Immature natural killer cell (primary cell): ENCODE data around the gene PTPN7. TPM values are rescaled to one million over a fixed set of nuclear protein-coding genes. Genes with fewer than 3 reads are reported as not detected.

Source experiments
- DNase-seq, 3 donors: peaks; one replicate each; pipeline ENCODE4 v3.0.0; 2022; ENCODE audit warnings: mixed read lengths in 1 of 3
- H3K27ac Mint-ChIP-seq, 6 donors: one replicate each; pipeline ENCODE4 v1.8.0; 2020; ENCODE audit warnings: mixed read lengths in 6 of 6, mild to moderate bottlenecking in 5 of 6, inconsistent platforms in 4 of 6, moderate library complexity in 3 of 6
- H3K27me3 Mint-ChIP-seq, 3 donors: one replicate each; pipeline ENCODE4 v1.8.0; 2020 to 2021; ENCODE audit warnings: low read depth in 3 of 3, mild to moderate bottlenecking in 3 of 3, mixed read lengths in 3 of 3, moderate library complexity in 3 of 3, inconsistent platforms in 1 of 3
- H3K36me3 Mint-ChIP-seq, 3 donors: one replicate each; pipeline ENCODE4 v1.8.0; 2020; ENCODE audit warnings: mixed read lengths in 3 of 3, inconsistent platforms in 2 of 3, mild to moderate bottlenecking in 2 of 3
- H3K4me1 Mint-ChIP-seq, 2 donors: one replicate each; pipeline ENCODE4 v1.8.0; 2020; ENCODE audit warnings: inconsistent platforms in 2 of 2, mild to moderate bottlenecking in 2 of 2, mixed read lengths in 2 of 2, moderate library complexity in 1 of 2
- H3K4me3 Mint-ChIP-seq, 5 donors: one replicate each; pipeline ENCODE4 v1.8.0; 2020; ENCODE audit warnings: mild to moderate bottlenecking in 5 of 5, mixed read lengths in 5 of 5, inconsistent platforms in 3 of 5, moderate library complexity in 3 of 5
- H3K9me3 Mint-ChIP-seq, 6 donors: one replicate each; pipeline ENCODE4 v1.8.0; 2020; ENCODE audit warnings: mild to moderate bottlenecking in 6 of 6, mixed read lengths in 6 of 6, inconsistent platforms in 4 of 6, moderate library complexity in 3 of 6
- polyA plus RNA-seq, 3 donors: library from polyadenylated mRNA; unstranded; fragments of 300-500 nt; fragmentation: Illumina TruSeq; gene quantifications; one replicate each; pipeline ENCODE4 v1.2.3, GENCODE V29; 2021

Gene PTPN7
- polyA plus RNA-seq, 3 donors from 2014 or later: 55.4 to 126 (median 58.4) TPM

- Mint-ChIP-seq H3K4me3 (peak overlapping the region; percentile 96 to 98 (median 98)), H3K27ac (peak overlapping the region; percentile 93 to 100 (median 100)), H3K9me3 (peaks cover 0 to 1% (median 0%) of the 10 kb centered on the region in 6 donors), H3K36me3 (peaks cover 12 to 22% (median 17%) of the 10 kb centered on the region in 3 donors), H3K4me1 (peaks cover 82 to 88% of the 10 kb centered on the region in 2 donors), H3K27me3 (peaks cover 7 to 18% (median 10%) of the 10 kb centered on the region in 3 donors)
- no peak for DNase-seq
These were observed 1.4 kb downstream of the PTPN7 start for GRCh38 chr1:202158810-202159533.

- Mint-ChIP-seq H3K4me1 (peaks cover 75 to 78% of the 10 kb centered on the region in 2 donors), H3K4me3 (peak overlapping the region in 2 of 5 donors; percentile 23 to 35), H3K27ac (peak overlapping the region; percentile 53 to 100 (median 98)), H3K36me3 (peaks cover 12 to 28% (median 24%) of the 10 kb centered on the region in 3 donors), H3K27me3 (peaks cover 7 to 18% (median 13%) of the 10 kb centered on the region in 3 donors), H3K9me3 (peaks cover 0 to 1% (median 0%) of the 10 kb centered on the region in 6 donors)
- no peak for DNase-seq
These were observed 2.5 kb downstream of the PTPN7 start for GRCh38 chr1:202157945-202158344.

DNA sequence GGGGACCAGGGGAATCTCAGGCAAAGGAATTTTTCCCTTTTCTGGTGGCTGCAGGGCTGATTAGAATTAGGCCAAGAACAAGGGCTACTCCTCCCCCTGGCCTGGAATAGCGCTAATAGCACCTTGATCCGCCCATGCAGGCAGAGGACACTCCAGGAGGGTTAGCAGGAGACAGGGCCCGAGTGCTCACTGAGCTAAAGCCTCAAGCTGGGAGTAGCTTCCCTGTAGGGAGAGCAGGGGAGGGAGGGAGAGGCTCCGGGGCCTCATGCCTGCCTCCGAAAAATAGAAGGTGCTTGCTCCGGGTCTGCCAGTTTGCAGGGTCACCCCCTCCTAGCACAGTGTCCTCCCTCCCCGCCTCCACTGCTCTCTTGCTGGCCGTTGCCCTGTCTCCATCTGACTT, 3.8 kb downstream of the PTPN7 start:
- peak overlapping the region in 5 of 6 donors; percentile 28 to 83 (median 79) for H3K27ac Mint-ChIP-seq
- no peak overlapping the region for H3K4me3 Mint-ChIP-seq
- peaks cover 61 to 65% of the 10 kb centered on the region in 2 donors for H3K4me1 Mint-ChIP-seq
- peaks cover 12 to 35% (median 24%) of the 10 kb centered on the region in 3 donors for H3K36me3 Mint-ChIP-seq
- H3K9me3 Mint-ChIP-seq: peaks cover 0 to 1% (median 0%) of the 10 kb centered on the region in 6 donors
- no peak for DNase-seq
- H3K27me3 Mint-ChIP-seq: peaks cover 5 to 17% (median 13%) of the 10 kb centered on the region in 3 donors

DNA sequence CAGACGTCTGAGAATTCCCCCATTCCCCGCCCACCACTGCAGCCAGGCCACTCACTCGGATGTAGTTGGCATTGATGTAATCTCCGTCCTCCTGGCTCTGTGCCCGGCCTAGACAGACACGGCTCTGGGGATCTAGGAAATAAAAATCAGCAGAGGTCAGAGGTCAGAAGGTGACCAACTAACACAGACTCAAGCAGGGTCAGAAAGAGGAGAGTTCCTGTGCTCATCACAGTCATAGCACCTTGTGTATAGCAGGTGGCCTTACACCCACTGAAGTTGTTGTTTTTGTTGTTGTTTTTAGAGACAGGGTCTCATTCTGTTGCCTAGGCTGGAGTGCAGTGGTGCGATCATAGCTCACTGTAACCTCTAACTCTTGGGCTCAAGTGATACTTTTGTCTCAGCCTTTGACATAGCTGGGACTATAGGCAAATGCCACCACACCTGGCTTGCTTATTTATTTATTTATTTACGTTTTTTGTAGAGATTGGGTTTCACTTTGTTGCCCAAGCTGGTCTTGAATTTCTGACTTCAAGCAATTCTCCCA, 4.9 kb downstream of the PTPN7 start:
- no peak for DNase-seq
- peaks cover 0 to 1% (median 0%) of the 10 kb centered on the region in 6 donors for H3K9me3 Mint-ChIP-seq
- peaks cover 8 to 13% (median 13%) of the 10 kb centered on the region in 3 donors for H3K27me3 Mint-ChIP-seq
- peaks cover 53 to 54% of the 10 kb centered on the region in 2 donors for H3K4me1 Mint-ChIP-seq
- no peak overlapping the region for H3K4me3 Mint-ChIP-seq
- peaks cover 19 to 43% (median 31%) of the 10 kb centered on the region in 3 donors for H3K36me3 Mint-ChIP-seq
- peak overlapping the region; percentile 28 to 83 (median 60) for H3K27ac Mint-ChIP-seq

- Mint-ChIP-seq H3K27ac (peak overlapping the region; percentile 43 to 87 (median 72)), H3K36me3 (peaks cover 20 to 48% (median 32%) of the 10 kb centered on the region in 3 donors), H3K27me3 (peaks cover 4 to 8% (median 7%) of the 10 kb centered on the region in 3 donors), H3K9me3 (peaks cover 0 to 1% (median 0%) of the 10 kb centered on the region in 6 donors), H3K4me3 (no peak overlapping the region), H3K4me1 (peaks cover 46 to 48% of the 10 kb centered on the region in 2 donors)
- DNase-seq: peak in 2 of 3 donors; percentile 26 to 46
These were observed 5.5 kb downstream of the PTPN7 start for GRCh38 chr1:202154766-202155477.

GRCh38 chr1:202154148-202154765, 6.1 kb downstream of the PTPN7 start:
- no peak overlapping the region for H3K4me3 Mint-ChIP-seq
- H3K36me3 Mint-ChIP-seq: peaks cover 20 to 52% (median 37%) of the 10 kb centered on the region in 3 donors
- no peak for DNase-seq
- peaks cover 41% of the 10 kb centered on the region in 2 donors for H3K4me1 Mint-ChIP-seq
- no peaks in the 10 kb centered on the region for H3K9me3 Mint-ChIP-seq
- H3K27ac Mint-ChIP-seq: peak overlapping the region; percentile 43 to 87 (median 72)
- H3K27me3 Mint-ChIP-seq: peaks cover 3 to 4% (median 4%) of the 10 kb centered on the region in 3 donors

- Mint-ChIP-seq H3K4me1 (peaks cover 31 to 32% of the 10 kb centered on the region in 2 donors), H3K4me3 (no peak overlapping the region), H3K27me3 (peaks cover 1 to 4% (median 4%) of the 10 kb centered on the region in 3 donors), H3K27ac (peak overlapping the region in 5 of 6 donors; percentile 0 to 78 (median 55)), H3K9me3 (no peaks in the 10 kb centered on the region), H3K36me3 (peaks cover 20 to 55% (median 39%) of the 10 kb centered on the region in 3 donors)
- no peak for DNase-seq
These were observed 7.1 kb downstream of the PTPN7 start for GRCh38 chr1:202153284-202153683.

GRCh38 chr1:202152399-202152798, 8.0 kb downstream of the PTPN7 start:
- DNase-seq: no peak
- Mint-ChIP-seq H3K4me1 (peaks cover 22 to 23% of the 10 kb centered on the region in 2 donors), H3K9me3 (no peaks in the 10 kb centered on the region), H3K4me3 (no peak overlapping the region), H3K36me3 (peaks cover 23 to 57% (median 44%) of the 10 kb centered on the region in 3 donors), H3K27ac (peak overlapping the region in 1 of 6 donors; percentile 7), H3K27me3 (peaks cover 1 to 4% (median 4%) of the 10 kb centered on the region in 3 donors)

GRCh38 chr1:202151045-202151444, 9.4 kb downstream of the PTPN7 start:
- Mint-ChIP-seq H3K36me3 (peaks cover 19 to 52% (median 41%) of the 10 kb centered on the region in 3 donors), H3K4me3 (no peak overlapping the region), H3K27ac (peak overlapping the region; percentile 0 to 69 (median 40)), H3K27me3 (peaks cover 0 to 4% (median 4%) of the 10 kb centered on the region in 3 donors), H3K9me3 (no peaks in the 10 kb centered on the region), H3K4me1 (peaks cover 15 to 19% of the 10 kb centered on the region in 2 donors)
- DNase-seq: no peak

DNA sequence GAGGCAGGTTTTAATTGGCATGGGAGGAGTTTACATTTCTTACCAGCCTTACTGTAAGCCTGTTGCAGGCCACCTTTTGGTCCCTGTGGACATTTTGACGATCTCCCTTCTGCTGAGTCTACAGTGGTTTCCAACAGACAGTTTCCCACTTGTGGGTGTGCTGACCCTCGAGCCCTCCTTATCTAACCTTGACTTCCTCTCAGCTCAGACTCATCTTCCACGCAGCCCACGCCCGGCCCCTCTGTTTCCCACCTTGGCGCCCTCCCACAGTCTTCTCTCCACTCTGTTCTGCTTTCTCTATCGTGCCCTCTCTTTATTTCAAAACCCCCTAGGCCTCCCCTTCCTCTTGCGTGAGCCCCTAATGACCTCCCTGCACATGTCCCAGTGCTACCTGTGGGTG, 9.8 kb downstream of the PTPN7 start:
- no peak overlapping the region for H3K4me3 Mint-ChIP-seq
- peaks cover 13 to 19% of the 10 kb centered on the region in 2 donors for H3K4me1 Mint-ChIP-seq
- H3K27me3 Mint-ChIP-seq: peaks cover 0 to 4% (median 4%) of the 10 kb centered on the region in 3 donors
- DNase-seq: no peak
- H3K36me3 Mint-ChIP-seq: peaks cover 17 to 49% (median 37%) of the 10 kb centered on the region in 3 donors
- H3K27ac Mint-ChIP-seq: peak overlapping the region; percentile 17 to 69 (median 40)
- no peaks in the 10 kb centered on the region for H3K9me3 Mint-ChIP-seq

DNA sequence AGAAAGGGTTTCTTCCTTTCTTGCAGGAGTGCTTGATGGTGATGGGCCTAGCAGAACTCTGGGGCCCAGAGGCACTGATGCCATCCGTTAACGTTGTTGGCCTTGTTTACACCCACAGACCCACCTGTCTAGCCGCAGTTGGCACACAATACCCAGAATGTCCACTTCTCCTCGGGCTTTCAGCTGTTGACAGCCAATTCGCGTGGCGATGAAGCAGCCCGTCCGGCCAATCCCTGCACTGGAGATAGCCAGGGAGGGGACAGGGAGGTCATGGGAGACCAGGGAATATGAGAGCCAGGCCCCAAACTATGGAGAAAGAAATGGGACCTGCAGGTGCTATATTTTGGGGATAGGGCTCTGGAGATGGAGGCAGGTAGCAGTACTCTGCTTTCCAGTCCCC, 10.2 kb downstream of the PTPN7 start:
- Mint-ChIP-seq H3K4me3 (no peak overlapping the region), H3K9me3 (no peaks in the 10 kb centered on the region), H3K27ac (peak overlapping the region in 3 of 6 donors; percentile 17 to 65 (median 58)), H3K36me3 (peaks cover 17 to 45% (median 34%) of the 10 kb centered on the region in 3 donors), H3K27me3 (peaks cover 2 to 5% (median 5%) of the 10 kb centered on the region in 3 donors), H3K4me1 (peaks cover 15 to 19% of the 10 kb centered on the region in 2 donors)
- no peak for DNase-seq

- no peaks in the 10 kb centered on the region for H3K9me3 Mint-ChIP-seq
- peaks cover 11 to 16% of the 10 kb centered on the region in 2 donors for H3K4me1 Mint-ChIP-seq
- peak overlapping the region in 3 of 6 donors; percentile 13 to 60 (median 17) for H3K27ac Mint-ChIP-seq
- no peak overlapping the region for H3K4me3 Mint-ChIP-seq
- H3K27me3 Mint-ChIP-seq: peaks cover 6 to 9% (median 6%) of the 10 kb centered on the region in 3 donors
- H3K36me3 Mint-ChIP-seq: peaks cover 12 to 39% (median 28%) of the 10 kb centered on the region in 3 donors
- no peak for DNase-seq
These were observed 10.8 kb downstream of the PTPN7 start for GRCh38 chr1:202149566-202149965.

- Mint-ChIP-seq H3K9me3 (no peaks in the 10 kb centered on the region), H3K27ac (peak overlapping the region in 2 of 6 donors; percentile 12 to 72), H3K27me3 (peaks cover 6 to 9% (median 6%) of the 10 kb centered on the region in 3 donors), H3K4me3 (no peak overlapping the region), H3K36me3 (peaks cover 11 to 34% (median 24%) of the 10 kb centered on the region in 3 donors), H3K4me1 (peaks cover 12 to 19% of the 10 kb centered on the region in 2 donors)
- DNase-seq: no peak
These were observed 12.0 kb downstream of the PTPN7 start for GRCh38 chr1:202148391-202148790.
